22Rv1 (cell line): ENCODE results near the gene SLC12A8.

Experiments used
- H3K27ac ChIP-seq: fragments of 450-650 bp; 2 replicates; pipeline ENCODE4 v1.5.1; 2017
- ZFX ChIP-seq: fragments of 450-650 bp; IDR thresholded peaks from 2 replicates; pipeline ENCODE4 v1.6.1; 2017; ENCODE audit warnings: antibody characterized with exemption, borderline replicate concordance
- TF ChIP-seq, protein P1 (sequence below): fragments of 450-650 bp; IDR thresholded peaks from 2 replicates; pipeline ENCODE4 v1.5.1; 2017; ENCODE audit warnings: mild to moderate bottlenecking

The SLC12A8 gene

DNA sequence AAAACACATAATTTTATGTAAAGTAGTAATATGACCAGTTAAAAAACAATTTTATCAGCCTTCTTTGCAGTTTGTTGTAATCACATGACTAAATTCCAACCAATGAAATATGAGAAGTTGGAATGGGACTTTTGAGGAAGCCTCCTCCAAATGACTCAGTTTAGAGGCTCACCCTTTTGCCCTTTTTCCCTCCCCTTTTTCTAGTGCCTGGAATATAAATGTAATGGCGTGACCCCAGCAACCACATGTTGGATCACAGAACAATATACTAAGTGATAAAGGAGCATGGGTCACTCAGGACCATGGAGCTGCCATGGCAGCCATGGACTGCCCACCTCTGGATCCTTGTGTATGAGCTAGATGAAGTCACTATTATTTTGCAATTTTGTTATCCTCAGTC lies 107.9 kb downstream of the SLC12A8 start:
- no peak overlapping the region for H3K27ac ChIP-seq
- TF ChIP-seq, protein P1, sequence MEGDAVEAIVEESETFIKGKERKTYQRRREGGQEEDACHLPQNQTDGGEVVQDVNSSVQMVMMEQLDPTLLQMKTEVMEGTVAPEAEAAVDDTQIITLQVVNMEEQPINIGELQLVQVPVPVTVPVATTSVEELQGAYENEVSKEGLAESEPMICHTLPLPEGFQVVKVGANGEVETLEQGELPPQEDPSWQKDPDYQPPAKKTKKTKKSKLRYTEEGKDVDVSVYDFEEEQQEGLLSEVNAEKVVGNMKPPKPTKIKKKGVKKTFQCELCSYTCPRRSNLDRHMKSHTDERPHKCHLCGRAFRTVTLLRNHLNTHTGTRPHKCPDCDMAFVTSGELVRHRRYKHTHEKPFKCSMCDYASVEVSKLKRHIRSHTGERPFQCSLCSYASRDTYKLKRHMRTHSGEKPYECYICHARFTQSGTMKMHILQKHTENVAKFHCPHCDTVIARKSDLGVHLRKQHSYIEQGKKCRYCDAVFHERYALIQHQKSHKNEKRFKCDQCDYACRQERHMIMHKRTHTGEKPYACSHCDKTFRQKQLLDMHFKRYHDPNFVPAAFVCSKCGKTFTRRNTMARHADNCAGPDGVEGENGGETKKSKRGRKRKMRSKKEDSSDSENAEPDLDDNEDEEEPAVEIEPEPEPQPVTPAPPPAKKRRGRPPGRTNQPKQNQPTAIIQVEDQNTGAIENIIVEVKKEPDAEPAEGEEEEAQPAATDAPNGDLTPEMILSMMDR, result no peak
- TF ChIP-seq ZFX, result no peak

DNA sequence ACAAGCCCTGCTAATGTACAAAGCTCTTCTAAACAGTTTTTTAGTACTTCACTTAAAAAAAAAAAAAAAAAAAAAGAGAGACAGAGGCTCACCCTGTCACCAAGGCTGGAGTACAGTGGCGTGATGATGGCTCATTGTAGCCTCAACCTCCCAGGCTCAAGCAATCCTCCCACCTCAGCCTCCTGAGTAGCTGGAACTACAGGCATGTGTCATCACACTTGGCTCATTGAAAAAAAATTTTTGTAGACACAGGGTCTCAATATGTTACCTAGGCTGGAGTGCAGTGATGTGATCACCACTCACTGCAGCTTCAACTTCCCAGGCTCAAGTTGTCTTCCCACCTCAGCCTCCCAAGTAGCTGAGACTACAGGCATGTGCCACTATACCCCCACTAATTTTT lies 109.1 kb downstream of the SLC12A8 start:
- H3K27ac ChIP-seq, result no peak overlapping the region
- TF ChIP-seq, protein P1, result no peak
- TF ChIP-seq ZFX, result no peak

DNA sequence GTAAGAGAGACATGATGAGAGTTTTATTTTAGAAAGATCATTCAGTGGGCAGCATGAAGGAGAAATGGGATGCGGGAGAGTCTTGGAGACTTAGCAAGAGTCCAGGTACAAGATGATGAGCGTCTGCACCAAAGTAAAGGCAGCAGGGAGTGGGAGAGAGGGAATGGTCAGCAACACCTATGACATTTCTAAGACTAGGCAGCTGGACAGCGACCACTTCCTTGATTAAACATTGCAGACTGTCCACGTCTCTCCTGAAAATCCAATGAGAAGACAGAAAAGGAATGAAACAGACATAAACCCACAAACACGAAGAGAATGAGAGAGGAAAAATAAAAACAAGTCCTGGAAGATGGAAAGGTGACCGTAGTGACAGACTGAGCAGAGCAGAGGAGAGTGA lies 110.1 kb downstream of the SLC12A8 start:
- TF ChIP-seq, protein P1, result no peak
- TF ChIP-seq ZFX, result no peak
- no peak overlapping the region for H3K27ac ChIP-seq

DNA sequence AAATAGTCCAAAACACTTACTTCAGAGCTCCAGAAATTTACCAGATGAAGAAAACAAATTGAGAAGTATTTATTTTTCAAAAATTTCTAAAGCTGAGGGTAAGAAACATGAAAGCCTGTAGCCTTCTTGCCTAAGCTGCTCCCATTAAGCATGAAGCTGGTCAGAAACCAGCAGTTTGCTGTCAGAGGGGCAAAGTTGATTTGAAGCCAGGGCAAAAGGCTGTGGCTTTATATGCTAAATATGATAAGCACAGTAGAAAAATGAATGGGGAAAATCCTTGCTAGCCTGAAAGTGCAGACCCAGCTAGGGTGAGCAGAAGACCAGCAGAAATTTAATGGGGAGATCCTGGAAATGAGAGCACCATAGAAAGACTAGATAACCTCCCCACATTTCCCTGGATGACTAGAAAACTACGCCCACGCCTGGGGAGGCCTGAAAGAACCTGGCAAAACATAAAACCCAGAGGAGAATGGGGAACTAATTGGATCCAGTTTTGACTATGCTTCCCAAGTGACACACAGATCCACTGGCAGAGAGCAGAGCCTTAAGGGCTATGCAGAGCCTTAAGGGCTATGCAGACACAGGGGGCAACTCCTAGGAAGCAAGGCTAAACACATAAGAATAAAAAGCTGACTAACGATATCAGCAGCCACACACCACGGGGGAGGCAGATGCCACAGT lies 113.8 kb downstream of the SLC12A8 start:
- TF ChIP-seq ZFX, result no peak
- TF ChIP-seq, protein P1, result no peak
- H3K27ac ChIP-seq, result no peak overlapping the region

DNA sequence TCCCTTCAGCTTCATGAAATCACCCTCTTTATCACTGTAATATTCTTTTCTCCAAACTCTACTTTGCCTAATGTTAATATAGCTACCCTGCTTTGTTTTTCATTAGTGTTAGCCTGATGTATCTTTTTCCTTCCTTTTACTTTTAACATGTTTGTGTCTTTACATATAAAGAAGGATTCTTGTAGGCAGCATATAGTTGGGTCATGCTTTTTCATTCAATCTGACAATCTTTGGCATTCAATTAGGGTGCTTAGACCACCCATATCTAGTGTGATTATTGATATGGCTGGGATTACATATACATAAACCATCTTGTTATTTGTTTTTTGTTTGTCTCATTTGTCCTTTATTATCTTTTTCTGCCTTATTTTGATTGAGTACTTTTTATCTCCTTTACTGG lies 121.9 kb downstream of the SLC12A8 start:
- TF ChIP-seq, protein P1, result no peak
- no peak for TF ChIP-seq ZFX
- no peak overlapping the region for H3K27ac ChIP-seq

DNA sequence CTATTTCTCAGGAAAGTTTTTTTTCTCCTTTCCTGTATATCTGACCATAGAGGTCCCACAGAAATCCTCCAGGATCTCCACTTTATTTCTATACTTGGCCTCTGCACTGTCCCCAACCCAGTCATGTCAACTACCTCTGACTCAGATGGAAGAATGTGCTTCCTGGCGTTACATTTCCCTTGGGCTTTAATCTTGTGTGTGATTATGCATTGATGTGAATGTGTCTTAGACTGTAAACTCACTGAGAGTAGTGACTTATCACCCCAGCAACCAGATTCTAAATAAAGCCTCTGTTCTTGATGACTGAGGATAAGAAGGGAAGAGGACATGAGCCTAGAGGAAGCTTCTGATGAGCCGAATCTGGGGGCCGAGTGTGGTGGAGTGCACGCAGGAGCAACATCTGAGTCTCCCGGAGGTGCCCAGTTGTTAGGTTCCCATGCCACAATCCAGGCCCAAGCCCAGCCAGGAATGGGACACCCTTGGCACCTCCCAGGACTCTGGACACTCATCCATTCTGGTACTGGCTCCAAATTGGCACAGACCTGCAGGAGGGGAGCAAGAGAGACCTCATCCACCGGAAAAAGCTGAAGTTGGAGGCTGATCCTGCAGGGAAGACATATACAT lies 124.7 kb downstream of the SLC12A8 start:
- no peak overlapping the region for H3K27ac ChIP-seq

DNA sequence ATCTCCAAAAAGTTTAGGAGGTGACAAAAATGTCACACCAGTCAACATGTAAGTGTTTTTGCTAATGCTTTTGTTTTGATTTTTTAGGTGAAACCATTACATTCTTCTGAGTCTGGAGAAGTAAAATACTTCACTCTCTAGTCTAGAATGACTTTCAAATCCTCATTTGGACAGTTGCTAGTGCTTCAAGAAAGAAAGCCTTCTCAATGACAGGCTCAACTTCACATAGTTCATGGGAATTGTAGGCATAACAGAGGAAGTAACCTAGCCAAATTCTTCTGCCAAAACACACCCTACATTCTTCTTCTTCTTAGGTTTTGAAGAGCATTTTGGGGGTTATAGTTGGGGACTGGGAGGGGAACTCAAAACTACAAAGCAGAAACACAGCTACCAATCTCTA lies 127.4 kb downstream of the SLC12A8 start:
- no peak overlapping the region for H3K27ac ChIP-seq
- TF ChIP-seq ZFX, result no peak
- TF ChIP-seq, protein P1, result no peak

More for the DNA sequence above, 124.7 kb downstream of the SLC12A8 start:
- no peak for TF ChIP-seq ZFX
